ENCODE results near the gene RGL4. TPM values are rescaled to one million over a fixed set of nuclear protein-coding genes. Genes with fewer than 3 reads are reported as not detected.
"Not testable (repeated sequence)": the region's sequence is repeated elsewhere in the genome, so short reads cannot be mapped to it uniquely, and the experiment has no call there.

Gene RGL4
- total RNA-seq, 2 experiments from 2014 or later, result 6.6 to 7.1 TPM

DNA sequence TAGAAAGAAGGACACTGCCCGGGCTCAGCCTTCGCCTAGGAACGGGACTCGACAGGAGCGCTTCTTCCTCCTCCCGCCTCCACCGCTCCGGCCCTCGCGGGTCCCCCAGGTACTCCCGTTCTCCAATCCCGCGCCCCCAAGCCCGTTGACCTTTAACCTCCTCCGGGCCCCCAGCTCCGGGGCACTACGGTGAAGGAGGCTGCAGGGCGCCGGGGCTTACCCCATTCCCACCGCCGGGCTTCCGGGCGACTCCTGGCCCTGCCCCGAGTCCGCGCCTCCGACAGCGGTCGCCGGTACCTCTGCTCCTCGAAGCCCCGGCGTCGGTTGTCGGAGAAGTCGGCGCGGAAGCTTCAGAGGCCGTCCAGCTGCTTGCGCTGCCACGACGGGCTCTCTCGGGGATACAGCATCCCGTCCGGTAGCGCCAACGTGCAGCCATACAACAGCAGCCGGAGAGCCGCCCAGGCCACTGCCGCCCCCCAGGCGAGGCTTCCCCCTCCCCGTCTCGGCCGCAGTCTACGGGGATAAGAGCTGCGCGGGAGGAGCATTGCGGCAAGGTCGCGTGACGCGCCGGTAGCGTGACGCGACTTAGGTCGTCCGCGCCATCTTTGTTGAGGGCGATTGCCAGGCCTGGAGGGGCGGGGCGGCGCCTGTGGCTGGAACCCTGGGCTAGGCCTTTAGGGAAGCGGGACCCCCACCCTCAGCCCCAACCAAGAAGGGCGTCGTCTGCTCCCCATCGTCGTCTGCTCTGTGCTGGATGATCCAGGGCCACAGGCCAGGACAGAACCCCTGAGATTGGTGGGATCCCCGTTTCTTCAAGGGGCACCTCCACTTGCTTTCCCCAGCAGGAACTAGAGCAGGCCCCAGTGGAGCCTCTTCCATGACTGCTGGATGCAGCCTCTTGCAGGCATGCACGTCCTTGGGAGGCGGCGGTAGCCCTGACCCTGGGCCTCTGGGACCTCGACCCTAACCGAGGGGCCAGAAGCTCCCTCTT, 26.3 kb downstream of the RGL4 start:
- CTCF ChIA-PET, result interaction anchor here (0.7 to 1.7 kb wide), 4 partner anchors 20 to 467 kb away, joined by 3 to 4 read pairs (median 4); no protein-coding TSS in a partner anchor
- POLR2A ChIA-PET, result interaction anchor here (0.8 to 2.2 kb wide), 3 partner anchors 9 to 33 kb away, joined by 3 to 13 read pairs (median 4); partner anchors contain the start of gene ZNF70

DNA sequence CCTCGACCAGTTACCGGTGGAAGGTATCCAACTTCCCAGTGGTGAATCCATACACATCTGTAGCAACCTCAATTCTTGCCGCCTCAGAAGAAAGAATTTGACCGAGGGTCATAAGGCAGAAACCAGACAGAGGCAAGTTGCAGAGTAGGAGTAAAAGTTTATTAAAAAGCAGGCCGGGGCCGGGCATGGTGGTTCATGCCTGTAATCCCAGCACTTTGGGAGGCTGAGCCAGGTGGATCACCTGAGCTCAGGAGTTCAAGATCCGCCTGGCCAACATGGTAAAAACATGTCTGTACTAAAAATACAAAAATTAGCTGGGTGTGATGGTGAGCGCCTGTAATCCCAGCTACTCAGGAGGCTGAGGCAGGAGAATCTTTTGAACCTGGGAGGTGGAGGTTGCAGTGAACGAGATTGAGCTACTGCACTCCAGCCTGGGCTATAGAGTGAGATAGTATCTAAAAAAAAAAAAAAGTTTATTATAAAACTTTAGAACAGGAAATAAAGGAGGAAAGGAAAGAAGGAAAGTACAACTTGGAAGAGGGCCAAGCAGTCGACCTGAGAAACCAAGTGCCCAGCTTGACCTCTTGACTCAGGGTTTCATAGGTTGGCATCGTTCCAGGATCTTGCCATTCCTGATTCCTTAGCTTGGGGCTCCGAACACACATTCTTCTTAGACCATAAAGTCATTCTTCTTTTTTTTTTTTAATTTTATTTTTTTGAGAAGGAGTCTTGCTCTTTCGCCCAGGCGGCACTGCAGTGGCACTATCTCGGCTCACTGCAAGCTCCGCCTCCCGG, 27.8 kb downstream of the RGL4 start:
- CTCF ChIA-PET, result interaction anchor here (1.3 kb wide), 1 partner anchor 22 kb away, joined by 3 read pairs; no protein-coding TSS in a partner anchor
- POLR2A ChIA-PET, result interaction anchor here (0.7 to 2.2 kb wide), 2 partner anchors 22 to 67 kb away, joined by 5 to 13 read pairs; no protein-coding TSS in a partner anchor

DNA sequence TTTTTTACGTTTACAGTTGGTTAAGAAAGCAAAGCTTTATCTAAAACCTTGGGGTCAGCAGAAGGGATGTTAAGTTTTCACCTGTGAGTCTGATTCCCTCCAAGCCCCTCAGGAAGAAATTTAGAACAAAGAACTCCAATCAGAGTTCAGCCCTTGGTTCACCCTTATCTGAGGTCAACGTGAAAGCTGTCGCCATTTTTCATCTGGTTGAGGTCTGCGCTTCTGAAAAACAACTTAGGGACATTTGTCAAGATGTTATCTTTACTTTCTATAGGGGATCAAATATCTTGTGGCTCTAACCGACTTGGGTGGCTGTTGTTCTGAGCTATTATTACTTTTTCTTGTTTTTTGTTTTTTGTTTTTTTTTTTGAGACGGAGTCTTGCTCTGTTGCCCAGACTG, 30.0 kb downstream of the RGL4 start:
- ChIA-PET CTCF (no interaction called here), POLR2A (no interaction called here)

DNA sequence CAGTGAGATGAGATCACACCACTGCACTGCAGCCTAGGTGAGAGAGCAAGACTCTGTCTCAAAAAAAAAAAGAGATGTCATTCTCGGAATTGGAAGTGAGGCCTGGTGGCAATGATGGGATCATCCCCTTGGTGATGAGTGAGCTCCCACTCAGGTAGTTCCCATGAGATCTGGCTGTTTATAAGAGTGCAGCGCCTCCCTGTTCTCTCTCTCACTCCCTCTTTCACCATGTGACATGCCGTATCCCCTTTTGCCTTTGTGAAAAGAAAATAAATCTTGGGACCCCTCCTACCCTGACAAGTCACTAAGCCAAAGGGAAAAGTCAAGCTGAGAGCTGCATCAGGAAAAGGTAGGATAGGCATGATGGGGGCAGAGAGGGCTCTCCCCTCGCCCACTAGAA, 31.3 kb downstream of the RGL4 start:
- ChIA-PET POLR2A (no interaction called here), CTCF (no interaction called here)

DNA sequence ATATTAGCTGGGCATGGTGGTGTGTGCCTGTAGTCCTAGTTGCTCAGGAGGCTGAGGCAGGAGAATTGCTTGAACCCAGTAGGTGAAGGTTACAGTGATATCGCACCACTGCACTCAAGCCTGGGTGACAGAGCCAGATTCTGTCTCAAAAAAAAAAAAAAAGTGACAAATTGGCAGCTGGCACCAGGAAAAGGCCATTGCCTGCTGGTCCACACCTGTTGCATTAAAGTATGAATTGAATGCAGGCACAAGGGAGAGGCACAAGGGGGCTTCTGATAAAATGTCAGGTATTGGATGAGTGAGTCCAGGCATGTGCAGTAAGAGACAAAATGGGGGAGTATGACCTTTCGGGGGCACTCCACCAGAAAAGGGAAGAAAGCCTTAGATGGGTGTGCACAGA, 31.9 kb downstream of the RGL4 start:
- ChIA-PET CTCF (no interaction called here), POLR2A (no interaction called here)

DNA sequence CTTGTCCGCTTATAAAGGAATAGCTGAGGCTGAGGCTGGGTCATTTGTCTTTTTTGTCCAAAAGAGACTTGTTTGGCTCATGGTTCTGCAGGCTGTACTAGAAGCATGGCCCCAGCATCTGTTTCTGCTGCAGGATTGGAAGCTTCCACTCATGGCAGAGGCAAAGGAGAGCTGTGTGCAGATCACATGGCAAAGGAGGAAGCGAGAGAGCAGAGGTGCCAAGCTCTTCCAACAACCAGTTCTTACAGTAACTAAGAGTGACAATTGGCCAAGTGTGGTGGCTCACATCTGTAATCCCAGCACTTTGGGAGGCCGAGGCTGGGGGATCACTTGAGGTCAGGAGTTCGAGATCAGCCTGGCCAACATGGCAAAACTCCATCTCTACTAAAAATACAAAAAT, 37.3 kb downstream of the RGL4 start:
- CTCF ChIA-PET, result not testable (repeated sequence)
- POLR2A ChIA-PET, result interaction anchor here (0.7 kb wide), 1 partner anchor 25 kb away, joined by 7 read pairs; no protein-coding TSS in a partner anchor

DNA sequence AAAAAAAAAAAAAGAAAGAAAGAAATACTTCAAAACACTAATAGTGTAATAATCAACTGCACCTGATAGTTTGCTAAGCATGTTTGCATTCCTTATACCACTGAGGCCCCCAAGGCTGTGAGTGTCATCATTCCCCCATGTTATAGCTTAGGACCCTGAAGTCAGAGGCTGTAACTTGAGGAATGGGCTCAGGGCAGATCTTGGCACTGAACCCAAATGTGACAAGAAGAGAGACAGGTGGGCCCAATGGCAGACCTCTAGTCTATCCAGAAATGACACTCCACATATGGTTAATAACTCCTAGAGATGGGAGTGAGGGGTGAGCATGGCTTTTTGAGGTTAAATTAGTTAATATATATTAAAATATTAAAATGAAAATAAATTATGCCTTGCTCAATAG, 46.9 kb downstream of the RGL4 start:
- POLR2A ChIA-PET, result no interaction called here

DNA sequence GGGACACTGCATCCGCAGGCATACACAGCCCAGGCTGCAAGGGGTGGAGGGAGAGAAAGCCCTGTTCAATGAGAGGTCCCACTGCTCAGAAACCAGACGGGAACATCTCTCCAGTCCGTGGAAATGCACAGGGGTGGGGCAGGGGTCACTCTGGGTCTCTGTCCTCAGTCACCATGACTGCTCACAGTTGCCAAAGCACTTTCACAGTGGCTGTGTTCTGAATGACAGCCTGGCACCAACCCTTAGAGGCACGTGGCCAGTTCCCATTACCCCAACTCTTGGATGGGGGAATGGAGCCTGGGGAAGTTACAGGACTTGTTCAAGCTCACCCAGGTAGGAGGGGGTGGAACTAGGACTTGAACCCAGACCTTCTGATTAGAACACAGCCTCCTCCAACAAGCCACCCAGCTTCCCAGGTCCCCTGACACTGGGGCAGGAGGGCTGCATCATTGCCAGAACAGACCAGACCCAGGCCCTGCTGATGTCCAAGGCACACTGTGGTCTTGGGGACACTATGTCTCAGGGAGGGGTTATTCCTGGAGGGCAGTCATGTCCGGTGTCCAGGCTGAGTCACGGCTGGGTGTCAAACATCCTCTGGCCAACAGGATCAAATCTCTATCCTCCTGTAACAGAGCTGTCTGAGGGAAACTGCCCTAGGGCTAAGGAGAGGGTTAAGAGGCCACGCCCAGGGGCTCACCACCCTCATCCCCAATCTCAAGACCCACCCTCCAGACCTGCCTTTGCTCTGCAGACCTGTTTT, 51.9 kb downstream of the RGL4 start:
- ChIA-PET POLR2A (no interaction called here), CTCF (no interaction called here)

More for the DNA sequence above, 46.9 kb downstream of the RGL4 start:
- CTCF ChIA-PET, result interaction anchor here (0.6 to 0.7 kb wide), 3 partner anchors 50 to 420 kb away, joined by 3 read pairs; no protein-coding TSS in a partner anchor

DNA sequence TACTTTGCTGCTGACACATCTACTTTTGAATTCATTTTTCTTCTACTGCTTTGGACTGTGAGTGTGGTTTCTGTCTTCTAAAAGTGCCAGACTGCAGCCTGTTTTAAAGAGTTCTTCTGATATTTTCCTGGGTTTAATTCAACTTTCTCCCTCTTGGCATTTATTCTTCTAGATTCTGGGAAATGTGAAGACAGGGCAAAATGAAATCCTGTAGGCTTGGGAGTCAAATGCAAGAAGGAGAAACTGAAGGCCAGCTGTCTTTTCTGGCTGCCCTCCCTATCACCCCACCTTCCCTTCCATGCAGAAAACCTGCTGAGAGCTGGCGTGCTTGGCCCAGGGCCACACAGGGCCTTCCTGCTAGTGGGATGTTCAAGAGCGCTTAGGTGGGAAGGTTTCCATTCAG, 52.5 kb downstream of the RGL4 start:
- ChIA-PET CTCF (no interaction called here), POLR2A (no interaction called here)

DNA sequence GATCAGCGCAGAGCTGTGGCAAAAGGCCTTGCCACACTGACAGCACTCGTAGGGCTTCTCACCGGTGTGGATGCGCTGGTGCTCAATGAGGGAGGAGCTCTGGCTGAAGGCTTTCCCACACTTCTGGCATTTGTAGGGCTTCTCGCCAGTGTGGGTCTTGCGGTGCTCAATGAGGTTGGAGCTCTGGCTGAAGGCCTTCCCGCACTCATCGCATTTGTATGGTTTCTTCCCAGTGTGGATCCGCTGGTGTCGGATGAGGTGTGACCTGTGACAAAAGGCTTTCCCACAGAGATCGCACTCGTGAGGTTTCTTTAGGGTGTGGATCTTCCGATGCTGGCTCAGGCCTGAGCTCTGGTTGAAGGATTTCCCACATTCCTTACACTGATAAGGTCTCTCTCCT, 53.2 kb downstream of the RGL4 start:
- POLR2A ChIA-PET, result no interaction called here
- CTCF ChIA-PET, result no interaction called here

DNA sequence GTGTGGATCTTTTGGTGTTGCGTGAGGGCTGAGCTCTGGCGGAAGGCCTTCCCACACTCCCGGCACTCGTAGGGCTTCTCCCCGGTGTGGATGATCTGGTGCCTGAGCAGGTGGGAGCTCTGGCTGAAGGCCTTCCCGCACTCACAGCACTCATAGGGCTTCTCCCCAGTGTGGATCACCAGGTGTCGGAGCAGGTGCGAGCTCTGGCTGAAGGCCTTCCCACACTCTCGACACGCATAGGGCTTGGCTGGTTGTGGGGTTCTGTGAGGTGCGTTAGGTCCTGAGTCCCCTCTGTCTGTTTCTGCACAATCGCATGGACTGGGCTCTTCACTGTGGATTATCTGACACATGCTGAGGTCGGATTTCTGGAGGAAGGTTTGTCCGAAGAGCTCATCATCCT, 53.7 kb downstream of the RGL4 start:
- ChIA-PET POLR2A (no interaction called here), CTCF (no interaction called here)

DNA sequence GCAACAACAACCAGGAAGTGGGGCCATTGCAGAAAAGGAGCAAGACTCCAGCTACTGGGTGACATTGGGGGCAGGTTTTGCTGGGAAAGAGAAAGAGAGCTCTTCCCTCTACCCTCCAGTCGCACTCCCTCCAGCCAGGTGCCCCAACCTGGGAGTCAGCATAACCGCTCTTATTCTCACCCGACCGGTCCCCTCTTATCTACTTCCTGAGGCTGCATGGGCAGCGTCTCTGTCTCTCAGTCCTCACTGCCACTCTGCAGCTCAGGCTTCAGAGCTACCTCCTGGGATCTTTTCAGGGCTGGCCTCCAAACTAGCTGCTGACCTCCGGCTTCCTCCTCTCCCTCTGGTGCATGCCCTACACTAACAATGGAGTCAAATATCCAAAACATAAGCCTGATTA, 55.0 kb downstream of the RGL4 start:
- ChIA-PET POLR2A (interaction anchor here (0.7 kb wide), 1 partner anchor 104 kb away, joined by 9 read pairs; no protein-coding TSS in a partner anchor), CTCF (interaction anchor here (0.7 kb wide), 1 partner anchor 31 kb away, joined by 4 read pairs; no protein-coding TSS in a partner anchor)

Other genes starting within 250 kb of the RGL4 start
- not detected for gene IGLL1, start 110.7 kb upstream of the RGL4 start, total RNA-seq
- gene DRICH1, start 58.7 kb upstream of the RGL4 start, total RNA-seq, result under 1 TPM in 1 of 2 experiments, not detected in 1; 0.19 TPM
- 1 to 10 TPM; 3.4 to 3.5 TPM for gene ZNF70, start 60.1 kb downstream of the RGL4 start, total RNA-seq
- not detected for gene VPREB3, start 63.4 kb downstream of the RGL4 start, total RNA-seq
- under 1 TPM; 0.78 to 0.84 TPM for gene C22orf15, start 72.0 kb downstream of the RGL4 start, total RNA-seq
- gene CHCHD10, start 77.0 kb downstream of the RGL4 start, total RNA-seq, result 100 to 1,000 TPM; 191 to 203 TPM
- gene MMP11, start 81.8 kb downstream of the RGL4 start, total RNA-seq, result under 1 TPM; 0.42 to 0.74 TPM
- 100 to 1,000 TPM; 102 to 104 TPM for gene SMARCB1, start 96.0 kb downstream of the RGL4 start, total RNA-seq
- gene DERL3, start 148.0 kb downstream of the RGL4 start, total RNA-seq, result 1 to 10 TPM; 6.7 to 8.1 TPM
- 1 to 10 TPM; 8.0 to 8.1 TPM for gene SLC2A11, start 166.9 kb downstream of the RGL4 start, total RNA-seq
- 1,000 to 10,000 TPM; 1,115 to 1,141 TPM for gene MIF, start 203.4 kb downstream of the RGL4 start, total RNA-seq

Data from activated CD8-positive, alpha-beta memory T cell treated with anti-CD3 and anti-CD28 coated beads for 36 hours (primary cell).